Vagina (tissue), 2 donors: ENCODE data around the gene EEF1AKMT3. TPM values are rescaled to one million over a fixed set of nuclear protein-coding genes. Genes with fewer than 3 reads are reported as not detected.

Source experiments
- DNase-seq, 2 donors: peaks; one replicate each; pipeline ENCODE4 v3.0.0-alpha.2; 2017; ENCODE audit errors: extremely low spot score in 2 of 2
- H3K27ac ChIP-seq: fragments of 200-600 bp; sonication (generic); one replicate; pipeline ENCODE4 v1.5.1; 2019
- H3K27me3 ChIP-seq: fragments of 200-600 bp; sonication (generic); one replicate; pipeline ENCODE4 v1.5.1; 2019
- H3K36me3 ChIP-seq, 2 donors: fragments of 200-600 bp; sonication (generic); one replicate each; pipeline ENCODE4 v1.5.1; 2017 to 2019
- H3K4me1 ChIP-seq: fragments of 200-600 bp; sonication (generic); one replicate; pipeline ENCODE4 v1.5.1; 2019
- H3K4me3 ChIP-seq, 2 donors: fragments of 200-600 bp; sonication (generic); 1 replicate in 1 of 2; 2 replicates in 1 of 2; pipeline ENCODE4 v1.5.1; 2016 to 2019
- H3K9me3 ChIP-seq: fragments of 200-600 bp; sonication (generic); one replicate; pipeline ENCODE4 v1.5.1; 2019
- POLR2A ChIP-seq, 2 donors: fragments of 450-650 bp; IDR thresholded peaks; one replicate each; pipeline ENCODE4 v1.6.1; 2017; ENCODE audit warnings: antibody characterized with exemption in 2 of 2, mild to moderate bottlenecking in 2 of 2, moderate library complexity in 2 of 2
- POLR2AphosphoS5 ChIP-seq, 2 donors: sonication (generic); formaldehyde crosslinking; IDR thresholded peaks; one replicate each; pipeline ENCODE4 v1.9.0; 2017; ENCODE audit warnings: antibody characterized with exemption in 2 of 2, mild to moderate bottlenecking in 2 of 2, low read depth in 1 of 2; ENCODE audit not compliant: insufficient read depth in 1 of 2
- intact Hi-C: fragments of 100-400 bp; cut with DNase I; formaldehyde crosslinking; loops from one replicate; pipeline ENCODE4 v1.15.1; 2023
- total RNA-seq: library from RNA; depleted of rRNA; stranded (reverse); fragments of >200 nt; gene quantifications from one replicate; pipeline ENCODE4 v1.2.3, GENCODE V29; 2016
- TF ChIP-seq, protein P1 (sequence below), 3 experiments: fragments of 450-650 bp in 2 of 3; fragments of 200-600 bp in 1 of 3; sonication (generic) in 1 of 3; IDR thresholded peaks; one replicate each; pipeline ENCODE4 v1.5.1; 2017 to 2019; ENCODE audit warnings: antibody characterized with exemption in 3 of 3, mild to moderate bottlenecking in 2 of 3, moderate library complexity in 2 of 3

The EEF1AKMT3 gene
- total RNA-seq, 1 donor from 2014 or later = 9.3 TPM

DNA sequence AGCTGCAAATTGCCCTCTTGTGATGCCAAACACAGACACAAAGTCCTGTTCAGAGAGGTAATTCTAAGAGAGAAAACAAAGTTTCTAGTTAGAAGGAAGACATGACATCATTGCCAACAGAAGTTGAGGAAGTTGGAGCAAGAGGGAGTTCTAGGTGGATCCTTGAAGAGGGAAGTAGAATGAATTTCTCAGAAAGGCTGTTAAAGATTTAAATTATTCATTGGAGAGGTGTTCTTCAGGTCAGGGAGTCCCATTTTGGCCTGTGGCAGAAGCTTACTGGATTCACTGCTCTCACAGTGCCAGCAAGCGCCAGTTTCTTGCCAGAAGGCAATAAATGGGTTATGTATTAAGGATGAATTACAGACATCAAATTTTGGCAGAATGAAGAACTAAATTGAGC, 25.5 kb downstream of the EEF1AKMT3 start:
- Histone ChIP-seq H3K27me3 (no peaks in the 10 kb centered on the region), H3K4me1 (no peaks in the 10 kb centered on the region), H3K9me3 (no peaks in the 10 kb centered on the region), H3K27ac (no peak overlapping the region), H3K4me3 (no peak overlapping the region), H3K36me3 (peaks cover 0 to 53% of the 10 kb centered on the region in 2 donors)
- TF ChIP-seq, protein P1, sequence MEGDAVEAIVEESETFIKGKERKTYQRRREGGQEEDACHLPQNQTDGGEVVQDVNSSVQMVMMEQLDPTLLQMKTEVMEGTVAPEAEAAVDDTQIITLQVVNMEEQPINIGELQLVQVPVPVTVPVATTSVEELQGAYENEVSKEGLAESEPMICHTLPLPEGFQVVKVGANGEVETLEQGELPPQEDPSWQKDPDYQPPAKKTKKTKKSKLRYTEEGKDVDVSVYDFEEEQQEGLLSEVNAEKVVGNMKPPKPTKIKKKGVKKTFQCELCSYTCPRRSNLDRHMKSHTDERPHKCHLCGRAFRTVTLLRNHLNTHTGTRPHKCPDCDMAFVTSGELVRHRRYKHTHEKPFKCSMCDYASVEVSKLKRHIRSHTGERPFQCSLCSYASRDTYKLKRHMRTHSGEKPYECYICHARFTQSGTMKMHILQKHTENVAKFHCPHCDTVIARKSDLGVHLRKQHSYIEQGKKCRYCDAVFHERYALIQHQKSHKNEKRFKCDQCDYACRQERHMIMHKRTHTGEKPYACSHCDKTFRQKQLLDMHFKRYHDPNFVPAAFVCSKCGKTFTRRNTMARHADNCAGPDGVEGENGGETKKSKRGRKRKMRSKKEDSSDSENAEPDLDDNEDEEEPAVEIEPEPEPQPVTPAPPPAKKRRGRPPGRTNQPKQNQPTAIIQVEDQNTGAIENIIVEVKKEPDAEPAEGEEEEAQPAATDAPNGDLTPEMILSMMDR (IDR thresholded peaks at IDR 0.05) = no peak
- TF ChIP-seq POLR2AphosphoS5 (IDR thresholded peaks at IDR 0.05; ENCODE audit: insufficient read depth in 1 of 2, low read depth in 1 of 2) (no peak), POLR2A (IDR thresholded peaks at IDR 0.05) (no peak)
- DNase-seq = no peak
- intact Hi-C loops = no loop called here

DNA sequence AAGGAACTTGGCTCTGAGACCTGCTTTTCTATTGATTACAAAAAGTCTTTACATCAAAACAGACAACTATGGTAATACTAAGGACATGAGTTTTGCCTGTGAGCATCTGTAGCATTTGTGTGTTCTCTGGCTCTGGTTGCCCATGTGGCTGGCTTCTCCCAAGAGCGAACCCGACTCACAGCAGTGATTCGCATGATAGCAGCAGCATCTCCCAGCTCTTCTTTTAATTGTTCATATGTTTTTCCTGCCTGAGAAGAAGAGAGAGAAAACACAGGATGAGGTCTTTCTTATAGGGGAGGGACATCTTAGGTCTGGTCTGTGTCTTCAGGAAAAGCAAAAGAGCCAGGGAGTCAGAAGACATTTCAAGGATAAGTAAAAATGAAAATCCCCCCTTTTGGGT, 28.6 kb downstream of the EEF1AKMT3 start:
- Histone ChIP-seq H3K9me3 (no peaks in the 10 kb centered on the region), H3K36me3 (peaks cover 0 to 42% of the 10 kb centered on the region in 2 donors), H3K27me3 (no peaks in the 10 kb centered on the region), H3K4me3 (no peak overlapping the region), H3K4me1 (peaks cover 7% of the 10 kb centered on the region), H3K27ac (no peak overlapping the region)
- intact Hi-C loops = no loop called here
- TF ChIP-seq POLR2A (IDR thresholded peaks at IDR 0.05) (no peak), POLR2AphosphoS5 (IDR thresholded peaks at IDR 0.05; ENCODE audit: insufficient read depth in 1 of 2, low read depth in 1 of 2) (no peak)
- TF ChIP-seq, protein P1 (IDR thresholded peaks at IDR 0.05) = no peak
- DNase-seq = no peak

DNA sequence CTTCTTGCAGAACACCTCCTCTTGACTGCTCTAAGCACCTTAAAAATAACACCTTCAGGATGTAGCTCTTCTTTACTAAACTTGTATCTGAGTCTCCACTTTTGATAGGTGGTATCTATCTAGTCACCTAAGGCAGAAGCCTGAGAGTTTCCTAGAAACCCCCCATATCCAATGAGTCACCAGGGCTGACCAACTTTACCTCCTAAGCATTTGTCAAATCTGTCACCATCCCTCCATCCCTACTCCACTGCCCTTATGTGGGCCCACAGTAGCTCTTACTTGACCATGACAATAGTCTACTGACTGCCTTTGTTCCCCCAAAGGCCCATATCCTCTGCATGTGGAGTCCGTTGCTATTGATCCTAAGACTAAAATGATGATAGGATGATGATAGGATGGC, 30.2 kb downstream of the EEF1AKMT3 start:
- H3K27me3 ChIP-seq = no peaks in the 10 kb centered on the region
- intact Hi-C loops = no loop called here
- no peak overlapping the region for H3K4me3 ChIP-seq
- peak overlapping the region; percentile 27 for H3K27ac ChIP-seq
- H3K9me3 ChIP-seq = no peaks in the 10 kb centered on the region
- peaks cover 7% of the 10 kb centered on the region for H3K4me1 ChIP-seq
- TF ChIP-seq, protein P1 (IDR thresholded peaks at IDR 0.05) = no peak
- no peak for TF ChIP-seq POLR2AphosphoS5 (IDR thresholded peaks at IDR 0.05; ENCODE audit: insufficient read depth in 1 of 2, low read depth in 1 of 2)
- no peak for TF ChIP-seq POLR2A (IDR thresholded peaks at IDR 0.05)
- peaks cover 0 to 32% of the 10 kb centered on the region in 2 donors for H3K36me3 ChIP-seq
- no peak for DNase-seq

DNA sequence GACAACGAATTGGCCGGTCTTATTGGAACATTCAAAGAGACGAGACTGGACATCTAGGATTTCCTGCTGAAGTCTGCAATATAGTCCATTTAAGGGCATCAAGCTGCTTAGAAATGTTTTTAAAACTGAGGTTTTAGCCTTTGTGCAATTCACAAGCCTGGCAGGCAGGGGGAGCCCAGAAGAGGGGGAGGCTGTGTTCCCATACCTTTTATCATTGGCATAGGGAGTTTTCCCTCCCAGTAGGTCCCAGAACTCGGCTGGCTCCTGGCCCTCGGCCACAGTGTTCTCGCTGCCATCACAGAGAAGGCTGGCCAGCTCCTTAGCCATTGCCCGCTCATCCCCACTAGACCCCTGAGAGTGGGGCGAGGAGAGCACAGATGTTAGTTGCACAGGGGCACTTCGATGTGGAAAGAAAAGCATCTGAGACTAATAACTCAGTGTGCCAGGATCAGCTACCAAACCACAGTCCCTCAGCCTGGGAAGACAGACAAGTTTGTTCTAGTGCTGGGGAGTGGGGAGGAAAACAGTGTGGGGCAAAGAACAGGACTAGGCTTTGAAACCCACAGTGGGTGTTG, 31.0 kb downstream of the EEF1AKMT3 start:
- TF ChIP-seq POLR2A (IDR thresholded peaks at IDR 0.05) (no peak), POLR2AphosphoS5 (IDR thresholded peaks at IDR 0.05; ENCODE audit: insufficient read depth in 1 of 2, low read depth in 1 of 2) (peak in 1 of 2 donors; percentile 33)
- TF ChIP-seq, protein P1 (IDR thresholded peaks at IDR 0.05) = peak; percentile 61 to 74 (median 64)
- H3K27me3 ChIP-seq = no peaks in the 10 kb centered on the region
- H3K4me1 ChIP-seq = peaks cover 7% of the 10 kb centered on the region
- H3K27ac ChIP-seq = peak overlapping the region; percentile 27
- H3K36me3 ChIP-seq = peaks cover 0 to 36% of the 10 kb centered on the region in 2 donors
- DNase-seq = no peak
- H3K9me3 ChIP-seq = no peaks in the 10 kb centered on the region
- no peak overlapping the region for H3K4me3 ChIP-seq
- intact Hi-C loops = no loop called here

DNA sequence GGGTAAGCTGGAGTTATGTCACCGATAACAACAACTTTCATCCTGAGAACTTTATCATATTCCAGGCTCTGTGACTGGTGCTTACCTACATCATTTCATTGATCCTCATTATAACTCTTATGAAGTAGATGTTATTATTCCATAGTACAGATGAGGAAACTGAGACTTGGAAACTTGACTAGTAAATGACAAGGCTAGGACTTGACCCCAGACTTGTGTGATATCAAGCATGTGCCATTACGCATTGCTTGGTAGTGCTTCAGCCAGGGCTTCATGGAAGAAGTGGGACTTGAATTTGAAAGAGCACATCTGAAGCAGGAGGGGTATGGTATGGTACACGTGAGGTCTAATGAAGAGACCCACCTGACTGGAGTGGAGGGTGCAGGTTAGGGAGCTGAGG, 34.3 kb downstream of the EEF1AKMT3 start:
- H3K27ac ChIP-seq = no peak overlapping the region
- H3K36me3 ChIP-seq = peaks cover 0 to 32% of the 10 kb centered on the region in 2 donors
- intact Hi-C loops = no loop called here
- H3K27me3 ChIP-seq = no peaks in the 10 kb centered on the region
- no peak overlapping the region for H3K4me3 ChIP-seq
- no peaks in the 10 kb centered on the region for H3K9me3 ChIP-seq
- peaks cover 7% of the 10 kb centered on the region for H3K4me1 ChIP-seq
- no peak for TF ChIP-seq POLR2A (IDR thresholded peaks at IDR 0.05)
- DNase-seq = no peak
